K562 (cell line): ENCODE results near the gene SLC38A8. TPM values are rescaled to one million over a fixed set of nuclear protein-coding genes. Genes with fewer than 3 reads are reported as not detected.

Experiments used
- ATAC-seq: fragments of 200-7000 bp; cut with Tn5 transposase; 3 replicates; pipeline ENCODE4 v1.9.1; 2020; ENCODE audit warnings: moderate library complexity
- BruUV-seq: library from RNA; stranded (reverse); fragments of 400-500 nt; replicated peaks from 2 replicates; lab custom pipeline; 2021; lab: Mats Ljungman, UMichigan
- CTCF ChIA-PET: fragments of 300-600 bp; formaldehyde crosslinking; extraction: SDS; loops from one replicate; lab custom pipeline; 2021; ENCODE audit warnings: low intra/inter-chr PET ratio; lab: Yijun Ruan, JAX
- POLR2A ChIA-PET: fragments of 300-600, 350-650 bp; sonication (Branson Sonifier 250); formaldehyde crosslinking; extraction: SDS; loops from one replicate; lab custom pipeline; 2021; ENCODE audit warnings: antibody characterized with exemption, inconsistent platforms; lab: Yijun Ruan, JAX
- DNase-seq, 4 experiments: peaks; one replicate each; pipeline versions ENCODE4 v3.0.0 to v3.0.0-alpha.2; 2011 to 2018; ENCODE audit warnings: low spot score in 3 of 4, mixed read lengths in 3 of 4; ENCODE audit errors: extremely low read depth in 1 of 4
- FAIRE-seq: peaks from 2 replicates; lab custom pipeline; 2011; peaks lifted over from hg19 to GRCh38; lab: Jason Lieb, UNC
- H2AFZ ChIP-seq: 2 replicates; pipeline ENCODE4 v1.6.0; 2011; ENCODE audit warnings: low read depth, low read length, control low read depth, inconsistent platforms
- H3K27ac ChIP-seq: fragments of 200-600 bp; 3 replicates; pipeline ENCODE4 v1.8.0; 2011; ENCODE audit warnings: low read depth, mild to moderate bottlenecking, control low read depth, inconsistent platforms, low read length, moderate library complexity, mixed read lengths; ENCODE audit errors: extremely low read depth
- H3K27me3 ChIP-seq, 2 experiments: fragments of 300-600 bp in 1 of 2; 2 replicates in 1 of 2; 3 replicates in 1 of 2; pipeline versions ENCODE4 v1.6.0 to v1.8.0; 2011; ENCODE audit warnings: inconsistent platforms in 2 of 2, low read length in 2 of 2, mild to moderate bottlenecking in 1 of 2, mixed read lengths in 1 of 2, moderate library complexity in 1 of 2; ENCODE audit not compliant: control insufficient read depth in 2 of 2, insufficient read depth in 2 of 2
- H3K36me3 ChIP-seq: fragments of 300-600 bp; 3 replicates; pipeline ENCODE4 v1.8.0; 2011; ENCODE audit warnings: mild to moderate bottlenecking, low read length, inconsistent platforms; ENCODE audit not compliant: control insufficient read depth, insufficient read depth
- H3K4me1 ChIP-seq, 2 experiments: fragments of 200-600 bp in 1 of 2; replicated peaks in 1 of 2; 2 replicates in 1 of 2; 3 replicates in 1 of 2; pipeline versions ENCODE4 v1.5.1 to v1.8.0; 2011; ENCODE audit warnings: inconsistent platforms in 2 of 2, low read length in 2 of 2, mild to moderate bottlenecking in 1 of 2, mixed read lengths in 1 of 2, moderate library complexity in 1 of 2; ENCODE audit not compliant: control insufficient read depth in 2 of 2, insufficient read depth in 2 of 2
- H3K4me2 ChIP-seq: 2 replicates; pipeline ENCODE4 v1.6.1; 2011; ENCODE audit warnings: low read length, control low read depth, inconsistent platforms, mixed read lengths; ENCODE audit not compliant: insufficient read depth
- H3K4me3 ChIP-seq: fragments of 200-600 bp; sonication (generic), shearing (Covaris generic); 2 replicates; pipeline ENCODE4 v1.5.1; 2016; ENCODE audit warnings: control low read depth, inconsistent platforms
- H3K79me2 ChIP-seq: fragments of 200-600 bp; 3 replicates; pipeline ENCODE4 v1.8.0; 2011; ENCODE audit warnings: low read length, inconsistent platforms; ENCODE audit not compliant: control insufficient read depth, insufficient read depth
- H3K9ac ChIP-seq, 2 experiments: 2 replicates each; pipeline versions ENCODE4 v1.6.0 to v1.6.1; 2011; ENCODE audit warnings: low read depth in 2 of 2, low read length in 2 of 2, control low read depth in 1 of 2, inconsistent platforms in 1 of 2, mild to moderate bottlenecking in 1 of 2, mixed read lengths in 1 of 2; ENCODE audit not compliant: insufficient read depth in 1 of 2
- H3K9me1 ChIP-seq: one replicate; pipeline ENCODE4 v1.6.0; 2011; ENCODE audit warnings: inconsistent platforms, mild to moderate bottlenecking, low read length, moderate library complexity; ENCODE audit not compliant: control insufficient read depth, insufficient read depth
- H3K9me3 ChIP-seq: replicated peaks from 2 replicates; pipeline ENCODE4 v1.5.1; 2011; ENCODE audit warnings: low read depth, low read length, inconsistent platforms; ENCODE audit not compliant: control insufficient read depth, insufficient read depth
- H4K20me1 ChIP-seq: replicated peaks from 2 replicates; pipeline ENCODE4 v1.6.1; 2011; ENCODE audit warnings: low read length, inconsistent platforms, mixed read lengths; ENCODE audit not compliant: control insufficient read depth, insufficient read depth
- BCOR ChIP-seq: fragments of 450-650 bp; IDR thresholded peaks from 2 replicates; pipeline ENCODE4 v1.6.1; 2016
- FUS ChIP-seq: fragments of 200-400 bp; formaldehyde crosslinking; optimal IDR thresholded peaks from 2 replicates; pipeline ENCODE3; 2017; ENCODE audit warnings: low read depth, low read length
- HNRNPH1 ChIP-seq: fragments of 200-400 bp; formaldehyde crosslinking; optimal IDR thresholded peaks from 2 replicates; pipeline ENCODE3; 2017; ENCODE audit warnings: low read depth, mild to moderate bottlenecking, low read length, moderate library complexity
- KDM5B ChIP-seq: fragments of 200-600 bp; sonication (generic); IDR thresholded peaks from 2 replicates; pipeline ENCODE4 v1.6.1; 2012; ENCODE audit warnings: low read depth, mild to moderate bottlenecking, moderate library complexity, low read length, control low read depth, inconsistent platforms; ENCODE audit not compliant: insufficient replicate concordance
- KLF1 ChIP-seq: fragments of 450-650 bp; IDR thresholded peaks from 2 replicates; pipeline ENCODE4 v1.6.1; 2016; ENCODE audit warnings: missing genetic modification characterization, missing compliant biosample characterization
- MTF1 ChIP-seq: fragments of 250-450 bp; sonication (Bioruptor Pico); IDR thresholded peaks from 2 replicates; pipeline ENCODE4 v1.9.0; 2021; ENCODE audit warnings: moderate library complexity, mild to moderate bottlenecking, inconsistent platforms, borderline replicate concordance
- PCBP1 ChIP-seq: fragments of 200-400 bp; formaldehyde crosslinking; IDR thresholded peaks from 2 replicates; pipeline ENCODE4 v1.6.1; 2018; ENCODE audit warnings: mild to moderate bottlenecking, low read depth, low read length; ENCODE audit not compliant: poor library complexity, severe bottlenecking
- POU5F1 ChIP-seq: fragments of 150-350 bp; IDR thresholded peaks from 2 replicates; pipeline ENCODE4 v1.6.1; 2014; ENCODE audit warnings: borderline replicate concordance, low read length, low read depth, mild to moderate bottlenecking; ENCODE audit not compliant: partially characterized antibody
- RBM14 ChIP-seq: fragments of 200-400 bp; formaldehyde crosslinking; IDR thresholded peaks from 2 replicates; pipeline ENCODE4 v1.6.1; 2018; ENCODE audit warnings: low read depth, mild to moderate bottlenecking, low read length, moderate library complexity, borderline replicate concordance; ENCODE audit not compliant: insufficient read depth
- ZKSCAN8 ChIP-seq: fragments of 200-800 bp; sonication (Bioruptor generic); IDR thresholded peaks from 2 replicates; pipeline ENCODE4 v1.6.1; 2016; ENCODE audit warnings: missing genetic modification characterization, missing compliant biosample characterization
- WGBS: fragments of 100-300 bp; shearing (Covaris generic); methylation state at CpG from one replicate; pipeline ENCODE4 v1.1.6; 2016; ENCODE audit warnings: low coverage, mixed read lengths; ENCODE audit not compliant: insufficient coverage; ENCODE audit errors: missing lambda C conversion rate; 5-methylcytosine and 5-hydroxymethylcytosine counted together
- in situ Hi-C: fragments of 300-500 bp; cut with MboI; formaldehyde crosslinking; loops from 4 replicates; pipeline ENCODE4 v1.15.0; 2018; ENCODE audit warnings: inconsistent platforms, mixed read lengths
- intact Hi-C: fragments of 100-400 bp; cut with micrococcal nuclease; formaldehyde crosslinking; loops from 2 replicates; pipeline ENCODE4 v1.14.2; 2022
- polyA plus RNA-seq, 8 experiments: library from polyadenylated mRNA; depleted of rRNA in 4 of 8; stranded (reverse) in 5 of 8; unstranded in 3 of 8; fragments of >200 nt; fragmentation: Nextera tagmentation in 2 of 8; fragmentation: Illumina TruSeq in 1 of 8; extraction: Ambion mirVana in 2 of 8; extraction: Trizol in 1 of 8; gene quantifications; 2 replicates each; pipeline versions ENCODE4 v1.2.1 to v1.2.3, GENCODE V29; 2011 to 2014; ENCODE audit warnings: inconsistent platforms in 1 of 8, missing spikeins in 1 of 8
- total RNA-seq, 7 experiments: library from RNA; depleted of rRNA in 6 of 7; stranded (reverse); fragments of >200 nt in 6 of 7; fragmentation: Illumina TruSeq in 2 of 7; extraction: Trizol in 2 of 7; gene quantifications; 2 replicates each; pipeline versions ENCODE4 v1.2.1 to v1.2.3, GENCODE V29; 2011 to 2021; ENCODE audit warnings: low replicate concordance in 1 of 7
- TF ChIP-seq, protein P1 (sequence below): fragments of 250-450 bp; sonication (Bioruptor Pico); IDR thresholded peaks from 2 replicates; pipeline ENCODE4 v1.8.0; 2021; ENCODE audit warnings: moderate library complexity, mild to moderate bottlenecking, inconsistent platforms
- TF ChIP-seq, protein P2 (sequence below), 2 experiments: fragments of 450-650 bp in 1 of 2; IDR thresholded peaks; 2 replicates each; pipeline ENCODE4 v1.6.1; 2011 to 2017; ENCODE audit warnings: low read depth in 2 of 2, antibody characterized with exemption in 1 of 2, borderline replicate concordance in 1 of 2, low read length in 1 of 2, mild to moderate bottlenecking in 1 of 2, mixed read lengths in 1 of 2; ENCODE audit not compliant: control insufficient read depth in 1 of 2
- TF ChIP-seq, protein P3 (sequence below): fragments of 250-450 bp; sonication (Bioruptor Pico); IDR thresholded peaks from 2 replicates; pipeline ENCODE4 v1.9.0; 2021; ENCODE audit warnings: mild to moderate bottlenecking
- TF ChIP-seq, protein P4 (sequence below): fragments of 450-650 bp; formaldehyde crosslinking; IDR thresholded peaks from 2 replicates; pipeline ENCODE4 v1.4.0; 2020; ENCODE audit warnings: mild to moderate bottlenecking
- TF ChIP-seq, protein P5 (sequence below): fragments of 450-650 bp; formaldehyde crosslinking; IDR thresholded peaks from 2 replicates; pipeline ENCODE4 v1.4.0; 2020; ENCODE audit warnings: mild to moderate bottlenecking, moderate library complexity

SLC38A8 gene
- total and polyA plus RNA-seq, 9 of the 15 experiments (the other 6 are each of a cell fraction or from before 2014, with no cell fraction given) = 0.28 TPM; not detected in 8

DNA sequence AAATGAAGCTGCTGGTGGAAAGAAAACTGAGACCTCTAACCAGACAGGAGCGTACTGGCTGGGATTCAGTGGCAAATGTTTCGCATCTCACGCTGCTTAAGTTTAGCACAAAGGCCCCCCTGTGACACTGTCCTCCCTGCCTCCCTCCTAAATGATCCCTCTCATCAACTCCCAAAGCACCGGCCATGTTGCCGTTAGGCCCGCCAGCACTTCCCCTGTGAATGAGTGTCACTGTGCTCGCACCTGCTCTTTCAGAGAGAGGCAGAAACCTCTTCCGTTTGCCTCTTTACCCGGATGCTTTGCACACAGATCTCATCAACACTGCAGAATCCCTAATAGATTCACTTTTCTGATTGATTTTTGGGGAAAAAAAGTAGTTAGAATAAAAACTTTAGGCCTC, 47.6 kb upstream of the SLC38A8 start:
- peaks cover 93% of the 10 kb centered on the region for H3K36me3 ChIP-seq
- H2AFZ ChIP-seq = no peak overlapping the region
- BruUV-seq = no TSS peak
- in situ Hi-C loops (no loop called here), intact Hi-C loops (no loop called here)
- no peaks in the 10 kb centered on the region for H3K9me1 ChIP-seq
- no peaks in the 10 kb centered on the region for H4K20me1 ChIP-seq
- H3K27me3 ChIP-seq = no peaks in the 10 kb centered on the region
- no peak overlapping the region for H3K9ac ChIP-seq
- no peak for ATAC-seq
- WGBS = 92% methylated on average over 9 of the region's 9 CpGs
- no peaks in the 10 kb centered on the region for H3K79me2 ChIP-seq
- peaks cover 0 to 3% of the 10 kb centered on the region in 2 experiments; a peak in 2 of 5 replicates for H3K4me1 ChIP-seq
- FAIRE-seq = no peak
- no peak overlapping the region for H3K4me2 ChIP-seq
- POLR2A ChIA-PET = interaction anchor here (1.7 kb wide), 1 partner anchor 16 kb away, joined by 6 read pairs; no protein-coding TSS in a partner anchor
- CTCF ChIA-PET = interaction anchor here (1.0 kb wide), 1 partner anchor 395 kb away, joined by 3 read pairs; no protein-coding TSS in a partner anchor
- H3K4me3 ChIP-seq = no peak overlapping the region
- H3K9me3 ChIP-seq = no peaks in the 10 kb centered on the region
- H3K27ac ChIP-seq = no peak overlapping the region
- DNase-seq = no peak
- no peak for TF ChIP-seq KLF1 (tag)
- TF ChIP-seq, protein P1, sequence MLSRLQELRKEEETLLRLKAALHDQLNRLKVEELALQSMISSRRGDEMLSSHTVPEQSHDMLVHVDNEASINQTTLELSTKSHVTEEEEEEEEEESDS (CRISPR knock-in tag) = no peak
- TF ChIP-seq MTF1 (CRISPR knock-in tag) = no peak
- TF ChIP-seq ZKSCAN8 = no peak
- no peak for TF ChIP-seq HNRNPH1
- TF ChIP-seq, protein P2, sequence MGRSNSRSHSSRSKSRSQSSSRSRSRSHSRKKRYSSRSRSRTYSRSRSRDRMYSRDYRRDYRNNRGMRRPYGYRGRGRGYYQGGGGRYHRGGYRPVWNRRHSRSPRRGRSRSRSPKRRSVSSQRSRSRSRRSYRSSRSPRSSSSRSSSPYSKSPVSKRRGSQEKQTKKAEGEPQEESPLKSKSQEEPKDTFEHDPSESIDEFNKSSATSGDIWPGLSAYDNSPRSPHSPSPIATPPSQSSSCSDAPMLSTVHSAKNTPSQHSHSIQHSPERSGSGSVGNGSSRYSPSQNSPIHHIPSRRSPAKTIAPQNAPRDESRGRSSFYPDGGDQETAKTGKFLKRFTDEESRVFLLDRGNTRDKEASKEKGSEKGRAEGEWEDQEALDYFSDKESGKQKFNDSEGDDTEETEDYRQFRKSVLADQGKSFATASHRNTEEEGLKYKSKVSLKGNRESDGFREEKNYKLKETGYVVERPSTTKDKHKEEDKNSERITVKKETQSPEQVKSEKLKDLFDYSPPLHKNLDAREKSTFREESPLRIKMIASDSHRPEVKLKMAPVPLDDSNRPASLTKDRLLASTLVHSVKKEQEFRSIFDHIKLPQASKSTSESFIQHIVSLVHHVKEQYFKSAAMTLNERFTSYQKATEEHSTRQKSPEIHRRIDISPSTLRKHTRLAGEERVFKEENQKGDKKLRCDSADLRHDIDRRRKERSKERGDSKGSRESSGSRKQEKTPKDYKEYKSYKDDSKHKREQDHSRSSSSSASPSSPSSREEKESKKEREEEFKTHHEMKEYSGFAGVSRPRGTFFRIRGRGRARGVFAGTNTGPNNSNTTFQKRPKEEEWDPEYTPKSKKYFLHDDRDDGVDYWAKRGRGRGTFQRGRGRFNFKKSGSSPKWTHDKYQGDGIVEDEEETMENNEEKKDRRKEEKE (IDR thresholded peaks at IDR 0.05; ENCODE audit: borderline replicate concordance in 1 of 2, control insufficient read depth in 1 of 2, low read depth in 2 of 2, low read length in 1 of 2) = no peak
- TF ChIP-seq FUS = no peak
- no peak for TF ChIP-seq POU5F1
- no peak for TF ChIP-seq BCOR
- no peak for TF ChIP-seq RBM14
- TF ChIP-seq, protein P3, sequence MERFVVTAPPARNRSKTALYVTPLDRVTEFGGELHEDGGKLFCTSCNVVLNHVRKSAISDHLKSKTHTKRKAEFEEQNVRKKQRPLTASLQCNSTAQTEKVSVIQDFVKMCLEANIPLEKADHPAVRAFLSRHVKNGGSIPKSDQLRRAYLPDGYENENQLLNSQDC (CRISPR knock-in tag) = no peak
- TF ChIP-seq, protein P4, sequence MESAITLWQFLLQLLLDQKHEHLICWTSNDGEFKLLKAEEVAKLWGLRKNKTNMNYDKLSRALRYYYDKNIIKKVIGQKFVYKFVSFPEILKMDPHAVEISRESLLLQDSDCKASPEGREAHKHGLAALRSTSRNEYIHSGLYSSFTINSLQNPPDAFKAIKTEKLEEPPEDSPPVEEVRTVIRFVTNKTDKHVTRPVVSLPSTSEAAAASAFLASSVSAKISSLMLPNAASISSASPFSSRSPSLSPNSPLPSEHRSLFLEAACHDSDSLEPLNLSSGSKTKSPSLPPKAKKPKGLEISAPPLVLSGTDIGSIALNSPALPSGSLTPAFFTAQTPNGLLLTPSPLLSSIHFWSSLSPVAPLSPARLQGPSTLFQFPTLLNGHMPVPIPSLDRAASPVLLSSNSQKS (CRISPR knock-in tag) = no peak
- TF ChIP-seq, protein P5, sequence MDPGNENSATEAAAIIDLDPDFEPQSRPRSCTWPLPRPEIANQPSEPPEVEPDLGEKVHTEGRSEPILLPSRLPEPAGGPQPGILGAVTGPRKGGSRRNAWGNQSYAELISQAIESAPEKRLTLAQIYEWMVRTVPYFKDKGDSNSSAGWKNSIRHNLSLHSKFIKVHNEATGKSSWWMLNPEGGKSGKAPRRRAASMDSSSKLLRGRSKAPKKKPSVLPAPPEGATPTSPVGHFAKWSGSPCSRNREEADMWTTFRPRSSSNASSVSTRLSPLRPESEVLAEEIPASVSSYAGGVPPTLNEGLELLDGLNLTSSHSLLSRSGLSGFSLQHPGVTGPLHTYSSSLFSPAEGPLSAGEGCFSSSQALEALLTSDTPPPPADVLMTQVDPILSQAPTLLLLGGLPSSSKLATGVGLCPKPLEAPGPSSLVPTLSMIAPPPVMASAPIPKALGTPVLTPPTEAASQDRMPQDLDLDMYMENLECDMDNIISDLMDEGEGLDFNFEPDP = no peak
- TF ChIP-seq KDM5B = no peak
- TF ChIP-seq PCBP1 = no peak
